ENCODE results near the gene DNAL4.

The DNAL4 gene

DNA sequence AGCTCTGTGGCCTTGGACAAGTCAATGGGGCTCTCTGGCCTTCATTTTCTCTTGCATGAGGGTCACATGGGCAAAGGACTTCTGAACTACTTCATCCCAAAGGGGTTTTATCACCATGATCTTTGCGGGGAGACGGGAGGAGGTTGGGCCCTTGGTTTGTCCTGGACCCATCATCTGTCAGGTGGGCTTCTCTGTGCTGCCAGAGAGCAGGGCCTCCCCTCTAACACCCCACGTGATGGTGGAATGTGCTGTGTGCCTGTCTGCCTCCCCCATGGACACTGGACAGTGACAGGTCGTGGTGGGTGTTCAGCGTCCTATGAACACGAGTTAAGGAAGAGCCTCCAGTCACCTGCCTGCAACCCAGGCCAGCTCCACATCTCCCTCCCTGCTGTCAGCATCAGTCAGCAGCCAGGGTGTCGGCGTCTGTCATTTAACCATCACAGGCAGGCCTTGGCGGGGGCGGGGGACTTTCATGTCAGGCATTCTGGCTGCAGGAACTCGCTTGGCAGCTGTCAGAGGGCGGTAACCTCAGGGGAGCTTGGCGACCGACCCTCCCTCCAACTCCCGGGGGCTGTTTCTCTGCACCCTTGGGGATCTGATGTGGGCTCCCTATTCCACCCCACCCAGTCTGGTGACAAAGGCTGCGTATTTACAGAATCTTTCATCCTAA, 35.5 kb downstream of the DNAL4 start:
- DNase-seq (ENCODE audit: low read depth) = peak; percentile 63

DNA sequence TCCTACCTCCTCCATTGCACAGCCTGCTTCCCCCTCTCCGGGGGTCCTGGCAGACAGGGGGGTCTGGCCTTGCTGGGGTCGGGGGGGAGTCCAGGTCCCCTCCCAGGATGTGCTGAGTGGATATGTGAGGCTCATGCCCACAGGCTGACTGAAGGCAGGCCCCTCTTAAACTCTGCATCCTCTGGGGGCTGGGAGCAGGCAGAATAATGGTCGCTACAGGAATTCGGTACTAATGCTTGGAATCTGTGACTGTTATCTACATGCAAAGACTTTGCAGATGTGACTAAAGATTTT, 36.5 kb downstream of the DNAL4 start:
- DNase-seq (ENCODE audit: low read depth) = no peak

DNA sequence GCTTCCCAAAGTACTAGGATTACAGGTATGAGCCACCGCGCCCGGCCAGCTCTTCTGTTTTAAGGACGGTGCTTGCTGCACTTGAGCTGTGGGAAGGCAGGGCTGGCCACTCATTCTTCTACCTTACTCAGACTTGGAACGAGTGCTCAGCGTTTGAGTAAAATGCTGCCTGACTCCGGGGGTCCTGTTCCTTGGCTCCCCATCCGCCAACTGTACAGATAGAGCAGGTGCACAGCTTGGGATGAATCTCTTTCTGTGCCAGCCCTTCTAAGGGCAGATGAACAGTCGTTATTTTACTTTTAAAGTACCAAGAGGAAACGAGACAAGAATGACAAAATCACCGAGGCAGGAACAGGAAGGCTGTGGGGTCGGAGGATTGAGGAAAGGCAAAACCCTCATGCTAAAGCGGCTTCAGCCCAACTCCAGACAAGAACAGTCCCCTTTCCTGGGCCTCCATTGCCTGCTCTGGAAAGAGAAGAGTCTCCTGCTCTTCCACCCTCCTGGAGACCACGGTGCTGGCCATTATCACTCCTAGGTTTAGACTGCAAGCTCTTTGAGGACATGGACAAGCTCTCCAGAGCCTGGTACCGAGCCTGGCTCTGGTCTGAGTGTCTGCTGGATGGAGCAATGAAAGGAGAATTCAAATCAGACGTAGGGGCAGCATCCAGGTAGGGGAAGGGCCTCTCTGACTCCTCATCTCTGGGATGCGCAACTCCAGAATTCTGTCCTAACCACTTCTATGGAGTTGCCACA, 37.1 kb downstream of the DNAL4 start:
- DNase-seq (ENCODE audit: low read depth) = no peak

DNA sequence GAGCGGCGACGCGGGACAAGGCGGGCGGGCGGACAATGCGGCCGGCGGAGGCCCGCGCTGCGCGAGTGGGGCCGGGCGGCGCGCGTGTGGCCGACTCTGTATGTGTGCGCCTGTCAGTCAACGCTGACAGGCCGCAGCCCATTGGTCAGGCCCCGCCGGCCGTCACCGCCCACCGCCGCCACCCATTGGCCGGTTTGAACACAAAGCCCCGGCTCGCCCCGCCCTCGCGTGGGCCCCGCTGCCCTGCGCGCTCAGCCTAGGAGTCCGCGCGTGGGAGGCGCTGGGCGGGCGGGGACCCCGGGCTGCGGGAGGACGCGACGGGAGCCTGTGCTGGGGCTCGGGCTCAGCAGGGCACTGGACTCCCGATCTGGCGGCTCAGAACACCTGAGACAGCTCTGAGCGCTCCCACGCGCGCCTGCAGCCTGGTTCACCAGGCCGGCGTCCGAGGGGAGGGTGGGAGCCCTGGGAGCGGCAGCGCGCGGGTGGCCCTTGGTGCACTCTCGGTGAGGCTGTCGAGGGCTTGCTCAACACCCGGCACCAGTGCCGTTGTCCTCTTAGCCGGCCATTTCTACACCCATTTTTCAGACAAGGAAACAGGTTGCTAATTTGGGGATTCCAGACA, 37.9 kb downstream of the DNAL4 start, which contains the start of gene SUN2:
SUN2 (minus strand) TSS at position 88 of the 622 bp plus-strand sequence. CDS start 3,370 bp downstream, outside the sequence.
- peak; percentile 87 for DNase-seq (ENCODE audit: low read depth)

DNA sequence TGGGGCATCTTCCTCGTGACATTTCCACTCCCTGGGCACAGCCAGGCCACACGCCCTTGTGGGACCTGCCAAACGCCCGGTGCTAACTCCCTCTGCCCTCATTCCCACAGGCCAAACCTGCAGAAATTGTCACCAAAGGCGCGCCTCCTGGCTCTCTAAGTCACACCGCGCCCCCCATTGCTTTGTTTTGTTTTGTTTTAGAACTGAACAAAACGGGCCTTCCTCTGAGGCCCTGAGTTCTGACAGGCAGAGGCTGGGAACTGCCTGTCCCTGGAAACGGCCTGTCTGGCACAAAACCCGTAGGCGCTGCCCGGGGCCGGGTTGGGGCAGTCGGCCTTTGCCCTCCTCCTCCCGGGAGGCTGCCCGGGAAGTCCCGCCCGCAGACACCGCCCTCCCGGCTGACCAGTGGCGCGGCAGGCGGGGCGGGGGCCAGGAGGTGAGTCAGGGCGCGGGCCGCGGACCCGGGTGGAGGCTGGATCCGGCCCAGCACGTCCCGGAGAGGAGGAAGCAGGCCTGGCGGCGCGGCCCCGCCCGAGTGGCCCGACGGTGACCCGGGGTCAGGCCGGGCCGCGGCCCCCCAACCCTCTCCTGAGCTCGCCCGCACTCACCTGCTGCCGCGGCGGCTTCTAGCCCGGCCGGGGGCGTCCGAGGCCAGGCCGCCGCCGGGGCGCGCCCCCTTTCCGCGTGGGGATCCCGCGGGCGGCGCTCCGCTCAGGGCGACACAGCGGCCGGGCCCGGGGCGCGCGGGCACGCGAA, 38.6 kb downstream of the DNAL4 start:
- no peak for DNase-seq (ENCODE audit: low read depth)

DNA sequence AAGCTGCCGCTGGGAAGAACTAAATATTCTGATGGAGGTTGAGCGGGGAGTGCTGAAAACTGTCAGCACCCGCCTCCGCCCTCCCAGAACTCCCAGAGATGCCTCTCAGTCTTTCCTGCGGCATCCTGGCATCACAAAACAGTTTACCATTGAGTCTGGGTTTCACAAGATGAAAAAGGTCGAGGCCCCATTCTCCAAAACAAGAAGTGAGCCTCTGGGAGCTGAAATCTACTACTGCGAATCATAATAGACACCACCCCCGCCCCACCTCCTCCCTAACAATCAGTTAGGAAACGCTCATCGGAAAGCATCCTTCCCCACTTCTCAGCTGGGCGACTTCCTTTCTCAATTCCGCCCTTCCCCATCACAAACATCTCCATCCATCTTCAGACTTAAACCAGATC, 39.2 kb downstream of the DNAL4 start:
- no peak for DNase-seq (ENCODE audit: low read depth)

DNA sequence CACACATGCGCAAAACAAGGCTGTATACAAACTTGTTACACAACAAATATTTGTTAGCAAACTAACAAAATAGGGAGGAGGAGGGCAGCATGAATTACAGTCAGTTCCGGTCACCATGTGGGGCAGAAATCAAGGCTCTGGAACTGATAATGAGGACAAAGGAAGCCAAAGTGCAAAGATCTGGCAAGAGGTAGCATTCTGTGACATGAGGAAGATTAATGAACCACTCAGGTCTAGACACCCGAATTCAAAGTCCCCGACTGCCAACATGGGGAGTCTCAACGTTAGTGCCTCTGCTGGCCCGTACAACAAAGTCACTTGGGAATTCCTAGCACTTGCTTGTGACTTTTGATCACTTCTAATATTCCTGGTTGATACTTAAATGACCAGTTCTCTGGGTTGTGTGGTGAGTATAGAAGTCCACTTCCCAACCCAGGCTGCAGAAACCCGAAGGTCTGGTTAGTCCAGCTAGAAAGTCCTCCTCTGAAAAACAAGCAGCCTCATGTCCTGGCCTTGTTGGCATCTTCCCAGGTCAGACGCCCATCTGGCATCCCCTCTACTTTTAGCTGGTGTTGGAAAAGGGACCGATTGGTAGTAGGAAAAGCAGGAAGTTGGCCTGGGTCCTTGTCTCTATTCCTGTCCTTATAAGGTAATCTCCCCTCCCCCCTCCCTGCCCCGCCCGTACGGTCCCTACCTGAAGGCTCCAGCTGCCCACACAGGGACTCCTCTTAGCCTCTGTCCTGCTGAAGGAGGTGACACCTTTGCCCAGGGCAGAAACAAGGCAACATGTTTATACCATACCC, 39.8 kb downstream of the DNAL4 start:
- DNase-seq (ENCODE audit: low read depth) = no peak

DNA sequence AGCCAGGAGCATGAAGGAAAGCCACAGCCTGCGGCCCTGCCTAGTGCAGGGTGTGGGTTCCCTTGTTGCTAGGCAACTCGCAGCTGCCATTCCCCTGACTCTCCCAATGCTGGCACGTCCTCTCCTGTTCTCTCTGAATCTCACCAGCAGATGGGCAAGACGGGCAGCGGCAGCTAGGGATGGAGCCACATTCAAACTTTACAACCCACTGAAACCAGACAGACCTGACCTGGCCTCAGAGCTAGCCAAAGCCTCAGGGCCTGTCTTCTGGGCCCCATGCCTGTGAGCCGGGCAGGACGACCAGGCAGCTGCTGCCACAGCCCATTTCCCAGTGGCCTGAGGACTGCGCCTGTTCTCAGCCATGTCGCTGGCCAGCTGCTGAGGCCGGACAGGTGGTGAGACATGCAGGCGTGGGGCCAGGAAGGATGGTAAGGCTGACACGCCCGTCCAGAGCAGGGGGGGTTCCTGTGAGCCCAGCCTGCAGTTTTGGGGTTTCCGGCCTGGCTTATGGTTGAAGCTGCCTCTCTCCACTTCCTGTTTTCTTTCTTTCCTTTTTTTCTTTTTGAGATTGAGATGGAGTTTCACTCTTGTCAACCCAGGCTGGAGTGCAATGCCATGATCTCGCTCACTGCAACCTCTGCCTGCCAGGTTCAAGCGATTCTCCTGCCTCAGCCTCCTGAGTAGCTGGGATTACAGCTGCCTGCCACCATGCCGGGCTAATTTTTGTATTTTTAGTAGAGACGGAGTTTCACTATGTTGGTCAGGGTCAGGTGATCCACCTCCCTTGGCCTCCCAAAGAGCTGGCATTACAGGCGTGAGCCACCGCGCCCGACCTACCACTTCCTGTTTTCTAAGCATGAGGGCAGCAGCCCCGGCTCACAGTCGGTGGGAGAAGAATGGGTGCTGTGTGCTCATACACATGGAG, 42.3 kb downstream of the DNAL4 start:
- peak; percentile 55 for DNase-seq (ENCODE audit: low read depth)

DNA sequence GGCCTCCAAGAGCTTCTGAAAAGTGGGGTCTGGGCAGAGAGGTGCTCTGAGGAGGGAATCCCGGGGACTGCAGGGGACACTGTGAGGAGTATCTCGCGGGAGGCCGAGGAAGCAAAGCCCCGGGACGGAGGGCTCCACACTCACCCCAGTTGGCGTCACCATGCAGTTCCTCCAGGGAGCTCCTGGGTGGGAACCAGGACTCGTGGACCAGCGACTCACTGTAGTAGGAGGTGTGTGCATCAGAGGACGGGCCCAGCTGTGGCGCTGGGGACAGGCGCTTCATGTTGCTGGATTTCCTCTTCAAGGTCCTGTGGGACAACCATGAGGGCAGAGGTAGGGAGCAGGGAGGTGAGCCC, 42.9 kb downstream of the DNAL4 start:
- no peak for DNase-seq (ENCODE audit: low read depth)

DNA sequence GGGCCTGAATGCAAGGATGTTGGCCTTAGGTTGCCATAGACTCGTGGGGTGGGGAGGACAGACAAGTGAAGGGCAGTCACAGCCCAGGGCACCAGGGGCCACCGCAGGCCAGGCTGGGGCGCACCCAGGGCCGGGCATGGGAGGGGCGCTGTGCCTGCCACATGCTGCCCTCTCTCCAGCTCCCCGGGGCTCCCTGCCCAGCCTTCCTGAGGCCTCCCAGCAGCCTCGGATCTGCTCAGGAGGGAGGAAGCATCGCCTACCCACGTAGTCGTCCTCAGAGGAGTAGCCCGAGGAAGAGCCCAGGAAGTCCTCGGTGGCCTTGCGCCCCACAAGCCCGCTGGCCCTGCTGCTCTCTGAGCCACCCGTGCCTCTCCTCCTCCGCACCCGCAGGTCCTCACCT, 43.3 kb downstream of the DNAL4 start:
- no peak for DNase-seq (ENCODE audit: low read depth)

DNA sequence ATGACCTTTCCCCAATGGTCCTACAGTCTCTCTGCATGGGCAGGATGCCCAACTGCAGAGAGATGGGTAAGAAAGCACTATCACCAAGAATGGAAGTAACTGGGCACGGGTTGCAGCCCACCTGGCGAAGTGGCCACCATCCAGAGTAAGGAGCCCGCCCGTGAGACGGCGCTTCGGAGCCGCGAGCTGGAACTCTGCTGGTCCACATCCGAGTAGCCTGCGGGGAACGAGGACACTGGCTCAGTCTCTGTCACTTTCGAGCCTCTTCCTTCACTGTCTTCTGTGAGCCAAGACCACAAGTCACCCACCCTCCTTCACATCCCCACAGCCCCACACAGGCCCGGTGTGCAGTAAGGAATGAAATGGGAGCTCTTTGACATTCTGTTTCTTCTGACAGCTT, 43.8 kb downstream of the DNAL4 start:
- no peak for DNase-seq (ENCODE audit: low read depth)

DNA sequence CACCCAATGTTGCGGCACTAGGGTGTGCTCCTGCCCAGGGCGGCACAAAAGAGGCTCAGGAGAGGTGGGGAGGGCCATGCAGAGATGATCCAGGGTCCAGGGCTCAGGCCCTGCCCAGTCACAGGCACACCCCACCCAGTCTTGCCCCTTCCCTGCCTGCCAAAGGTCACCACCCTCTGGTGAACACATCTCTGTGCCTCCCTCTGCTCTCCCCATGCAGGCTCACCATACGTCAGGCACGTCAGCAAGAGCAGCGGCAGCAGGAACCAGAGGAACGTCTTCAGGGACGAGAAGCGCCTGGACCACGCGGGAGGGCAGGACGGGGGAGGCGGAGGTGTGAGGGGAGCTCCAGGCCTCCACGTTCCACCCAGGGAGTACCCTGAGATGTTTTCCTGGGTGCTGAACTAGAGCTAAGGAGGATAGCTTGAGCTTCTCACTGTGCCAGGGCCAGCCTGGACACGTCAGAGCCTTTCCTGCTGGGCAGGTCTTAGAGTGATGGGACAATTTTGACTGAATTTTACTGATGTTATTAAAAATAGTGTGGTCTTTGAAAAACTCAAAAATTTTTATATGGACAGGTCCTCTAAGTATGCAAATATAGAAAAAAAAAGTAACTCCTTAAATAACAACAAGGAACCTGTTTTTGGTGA, 45.3 kb downstream of the DNAL4 start:
- no peak for DNase-seq (ENCODE audit: low read depth)

DNA sequence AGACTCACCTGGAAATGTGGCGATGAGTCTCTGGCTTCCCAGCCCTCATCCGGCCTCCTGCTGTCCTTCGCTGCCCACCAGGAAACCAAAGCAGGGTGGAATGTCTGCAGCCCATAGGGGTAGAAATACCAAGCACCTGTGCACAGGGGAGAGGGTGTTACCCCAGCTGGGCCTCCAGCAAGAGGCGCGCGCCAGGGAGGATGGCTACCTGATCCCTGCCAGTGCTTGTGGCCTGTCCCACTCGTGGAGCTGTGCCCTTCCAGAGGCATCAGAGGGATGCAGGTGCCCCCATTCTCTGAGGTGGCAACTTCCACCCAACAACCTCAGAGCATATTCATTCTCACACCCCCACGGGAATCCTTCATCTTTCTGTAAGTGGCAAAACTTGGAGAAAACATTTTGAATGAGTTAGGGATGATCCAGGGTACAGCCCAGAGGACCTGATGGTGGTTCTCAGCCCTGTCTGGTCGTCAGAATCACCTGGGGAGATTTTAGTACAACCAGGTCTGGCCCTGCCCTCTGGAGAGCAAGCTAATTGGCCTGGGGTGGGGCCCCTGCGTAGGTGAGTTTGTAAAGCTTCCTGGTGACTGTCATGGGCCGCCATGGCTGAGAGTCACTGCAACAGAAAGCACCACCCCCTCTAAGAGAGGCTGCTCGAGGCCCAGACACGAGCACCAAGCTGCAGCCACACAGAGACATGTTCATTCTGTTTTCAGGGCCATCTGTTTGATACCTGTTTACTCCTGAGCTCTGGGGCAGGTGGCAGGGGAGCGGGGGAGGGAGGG, 48.1 kb downstream of the DNAL4 start:
- no peak for DNase-seq (ENCODE audit: low read depth)

DNA sequence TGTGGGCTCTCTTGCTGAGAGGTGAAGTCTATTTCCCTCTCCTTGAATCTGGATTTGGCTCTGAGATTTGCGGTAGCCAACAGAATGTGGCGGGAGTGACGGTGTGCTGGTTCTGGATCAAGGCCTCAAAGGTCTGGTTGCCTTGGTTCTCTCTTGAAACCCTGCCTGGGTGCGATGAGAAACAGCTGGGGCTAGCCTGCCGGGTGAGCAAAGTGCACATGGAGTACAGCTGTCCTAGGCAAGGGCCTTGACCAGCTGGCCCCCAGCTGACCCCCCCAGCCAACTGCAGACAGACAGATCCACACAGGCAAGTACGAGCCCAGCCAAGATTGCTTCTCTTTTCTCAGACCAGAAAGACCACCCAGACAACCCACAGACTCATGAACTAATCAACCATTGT, 49.0 kb downstream of the DNAL4 start:
- no peak for DNase-seq (ENCODE audit: low read depth)

DNA sequence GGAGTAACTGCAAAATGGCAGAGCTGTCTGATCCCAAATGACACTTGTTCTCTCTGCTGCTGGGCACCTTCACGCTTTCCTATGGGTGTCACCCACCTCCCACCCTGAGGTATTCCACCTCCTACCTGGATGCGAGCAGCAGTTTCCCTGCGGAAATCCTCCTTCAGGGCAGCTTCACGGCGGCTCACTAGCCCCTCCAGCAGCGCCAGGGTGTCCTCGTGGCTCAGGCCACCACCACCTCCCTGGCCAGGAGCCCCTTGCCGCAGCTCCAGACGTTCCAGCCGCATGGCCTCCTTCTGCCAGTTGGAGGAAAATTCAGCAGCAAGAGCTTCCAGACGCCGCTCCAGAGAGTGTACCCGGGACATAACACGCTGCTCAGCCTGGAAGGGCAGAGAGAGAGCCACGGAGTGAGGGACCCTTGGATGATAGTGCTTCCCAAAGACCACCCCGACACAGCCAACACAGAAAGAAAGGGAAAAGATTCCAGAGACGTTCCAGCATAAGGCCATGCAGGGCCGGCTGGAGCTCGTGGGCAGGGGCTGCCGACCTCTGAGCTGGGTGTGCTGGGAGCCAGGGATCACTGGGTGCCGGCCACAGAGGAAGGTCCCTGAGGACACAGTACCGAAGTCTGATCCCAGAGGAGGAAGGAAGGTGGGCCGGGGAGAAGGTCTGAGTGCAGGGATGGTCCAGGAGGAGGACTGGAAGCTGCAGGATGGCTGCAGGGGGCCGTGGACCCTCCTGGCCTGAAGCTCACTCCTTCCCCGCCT, 51.6 kb downstream of the DNAL4 start:
- no peak for DNase-seq (ENCODE audit: low read depth)

DNA sequence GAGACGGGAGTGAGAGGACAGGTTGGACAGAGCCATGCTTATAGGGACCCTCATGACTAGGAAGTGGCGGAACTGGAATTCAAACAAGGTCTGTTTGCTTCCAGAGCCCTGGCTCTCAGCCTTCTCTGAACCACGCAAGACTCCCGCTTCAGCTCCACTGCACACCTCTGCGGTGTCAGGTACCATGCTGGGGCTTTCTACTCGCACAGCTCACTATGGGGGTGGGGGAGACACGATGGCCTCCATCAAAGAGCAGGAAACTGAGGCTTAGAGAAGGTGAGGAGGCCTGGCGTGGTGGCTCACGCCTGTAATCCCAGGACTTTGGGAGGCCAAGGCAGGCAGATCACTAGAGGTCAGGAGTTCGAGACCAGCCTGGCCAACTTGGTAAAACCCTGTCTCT, 52.4 kb downstream of the DNAL4 start:
- no peak for DNase-seq (ENCODE audit: low read depth)

DNA sequence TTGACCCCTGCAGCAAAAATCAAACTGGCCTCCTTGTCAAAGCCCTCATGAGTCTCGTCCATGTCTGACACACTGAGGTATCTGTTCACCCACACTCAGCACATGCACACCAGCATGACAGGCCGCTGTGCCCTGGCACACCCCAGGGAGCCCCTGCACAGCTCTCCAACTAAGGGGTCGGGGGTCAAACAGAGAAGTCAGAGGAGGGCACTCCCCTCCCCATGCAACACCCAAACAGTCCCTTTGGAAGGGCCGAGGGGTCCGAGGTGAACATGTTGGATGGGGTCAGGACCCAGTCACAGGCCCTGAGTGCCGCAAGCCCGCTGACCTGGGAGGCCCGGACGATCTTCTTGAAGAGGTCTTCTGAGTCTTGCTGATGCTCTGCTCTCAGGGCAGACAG, 52.8 kb downstream of the DNAL4 start:
- no peak for DNase-seq (ENCODE audit: low read depth)

DNA sequence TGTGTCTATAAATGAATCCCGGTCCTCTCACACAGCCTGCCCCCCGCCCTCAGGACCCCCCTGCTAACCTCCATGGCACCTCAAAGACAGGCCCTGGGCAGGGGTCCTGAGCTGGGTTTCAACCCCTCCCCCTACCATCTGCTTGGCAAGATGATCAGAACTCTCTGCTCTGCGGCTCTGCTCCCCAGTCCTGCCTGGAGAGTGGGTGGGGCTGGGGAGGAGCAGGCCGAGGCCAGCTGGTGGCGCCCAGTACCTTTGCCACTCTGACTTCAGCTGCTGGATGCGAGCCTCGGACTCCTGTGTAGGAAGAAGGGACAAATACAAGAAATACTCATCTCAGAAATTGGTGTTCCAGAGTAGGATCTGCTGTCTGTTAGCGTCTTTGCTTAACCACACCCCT, 53.2 kb downstream of the DNAL4 start:
- DNase-seq (ENCODE audit: low read depth) = no peak

Measured in activated T-cell treated with anti-CD3 and anti-CD28 coated beads for 24 hours (primary cell).